ENCODE results near the gene TBL3. TPM values are rescaled to one million over a fixed set of nuclear protein-coding genes. Genes with fewer than 3 reads are reported as not detected.

TBL3 gene
- total RNA-seq, 1 donor from 2014 or later = 46.1 TPM

GRCh38 chr16:1965396-1966001 lies 6.4 kb upstream of the TBL3 start:
- DNase-seq = no peak

DNA sequence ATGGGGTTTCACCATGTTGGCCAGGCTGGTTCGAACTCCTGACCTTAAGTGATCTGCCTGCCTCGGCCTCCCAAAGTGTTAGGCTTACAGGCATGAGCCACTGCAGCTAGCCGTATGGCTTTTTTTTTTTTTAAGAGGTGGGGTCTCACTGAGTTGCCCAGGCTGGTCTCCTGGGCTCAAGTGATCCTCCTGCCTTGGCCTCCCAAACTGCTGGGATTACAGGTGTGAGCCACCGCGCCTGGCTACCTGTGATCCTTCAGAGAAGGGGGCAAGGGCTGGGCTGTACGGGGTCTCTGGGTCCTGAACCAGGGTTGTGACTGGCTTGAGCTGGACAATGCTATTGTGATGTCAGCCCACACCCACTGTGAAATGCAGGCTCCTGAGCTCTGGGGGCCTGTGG lies 5.4 kb upstream of the TBL3 start, which contains the start of gene RNF151:
TSS of gene RNF151 (plus strand) at position 397 of the 400 bp plus-strand sequence. CDS start 26 bp downstream, outside the sequence.
- DNase-seq = no peak

DNA sequence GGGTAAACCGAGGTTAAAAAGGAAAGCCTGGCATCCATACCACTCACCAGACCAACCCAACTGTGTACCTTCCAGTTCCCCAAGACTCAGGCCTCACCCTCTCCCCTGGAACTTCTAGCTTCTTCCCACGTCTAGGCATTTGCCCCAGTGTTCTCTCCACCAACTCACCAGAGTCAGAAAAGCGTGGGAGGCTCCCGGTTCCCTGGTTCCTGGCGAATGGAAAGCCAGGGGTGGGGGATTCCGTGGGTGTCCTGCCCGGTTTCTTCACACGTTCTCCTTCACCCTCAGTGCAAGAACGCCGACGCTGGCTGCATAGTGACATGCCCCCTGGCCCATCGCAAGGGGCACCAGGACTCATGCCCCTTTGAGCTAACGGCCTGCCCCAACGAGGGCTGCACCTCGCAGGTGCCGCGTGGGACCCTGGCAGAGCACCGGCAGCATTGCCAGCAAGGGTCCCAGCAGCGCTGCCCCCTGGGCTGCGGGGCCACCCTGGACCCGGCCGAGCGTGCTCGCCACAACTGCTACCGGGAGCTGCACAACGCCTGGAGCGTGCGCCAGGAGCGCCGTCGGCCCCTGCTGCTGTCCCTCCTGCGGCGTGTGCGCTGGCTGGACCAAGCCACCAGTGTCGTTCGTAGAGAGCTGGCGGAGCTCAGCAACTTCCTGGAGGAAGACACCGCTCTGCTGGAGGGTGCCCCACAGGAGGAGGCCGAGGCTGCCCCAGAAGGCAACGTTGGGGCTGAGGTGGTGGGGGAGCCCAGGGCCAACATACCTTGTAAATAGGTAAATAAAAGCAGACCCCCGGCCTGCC lies 3.5 kb upstream of the TBL3 start:
- DNase-seq = no peak

- DNase-seq = no peak
Measured at GRCh38 chr16:1972490-1972877, 631 bp downstream of the TBL3 start.

DNA sequence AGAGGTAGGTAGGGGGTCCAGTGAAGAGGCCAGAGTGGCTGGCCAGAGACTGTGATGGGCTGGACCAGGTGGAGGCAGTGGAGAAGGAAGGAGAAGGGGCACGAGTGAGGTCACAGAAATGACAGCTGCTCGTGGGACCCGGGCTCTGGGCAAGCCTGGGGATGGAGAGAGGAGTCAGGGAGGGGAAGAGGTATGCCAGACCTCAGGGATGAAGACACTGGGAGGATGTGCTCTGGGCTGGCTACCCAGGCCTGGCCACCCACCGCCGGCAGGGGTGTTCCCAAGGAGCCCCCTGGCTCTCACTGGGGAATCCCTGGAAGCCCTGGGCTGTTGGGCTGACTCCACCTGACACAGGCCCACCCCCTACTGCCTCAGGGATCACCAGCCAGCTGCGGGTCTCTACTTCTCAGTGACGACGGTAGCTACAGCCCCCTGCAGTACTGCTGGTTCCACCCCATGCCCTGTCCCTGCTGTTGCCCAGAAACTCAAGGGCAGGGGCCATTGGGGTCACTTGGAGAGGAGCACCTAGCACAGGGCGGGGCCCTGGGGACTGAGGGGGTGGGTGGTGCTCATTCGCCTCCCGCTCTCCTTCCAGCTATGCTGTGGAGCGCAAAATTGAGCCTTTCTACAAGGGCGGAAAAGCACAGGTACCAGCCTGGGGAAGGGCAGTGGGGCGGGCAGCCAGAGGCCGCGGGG lies 1.8 kb downstream of the TBL3 start:
- no peak for DNase-seq

- no peak for DNase-seq
Measured at GRCh38 chr16:1974157-1975070, 2.6 kb downstream of the TBL3 start.

- DNase-seq = no peak
Measured at GRCh38 chr16:1975432-1976215, 3.8 kb downstream of the TBL3 start.

DNA sequence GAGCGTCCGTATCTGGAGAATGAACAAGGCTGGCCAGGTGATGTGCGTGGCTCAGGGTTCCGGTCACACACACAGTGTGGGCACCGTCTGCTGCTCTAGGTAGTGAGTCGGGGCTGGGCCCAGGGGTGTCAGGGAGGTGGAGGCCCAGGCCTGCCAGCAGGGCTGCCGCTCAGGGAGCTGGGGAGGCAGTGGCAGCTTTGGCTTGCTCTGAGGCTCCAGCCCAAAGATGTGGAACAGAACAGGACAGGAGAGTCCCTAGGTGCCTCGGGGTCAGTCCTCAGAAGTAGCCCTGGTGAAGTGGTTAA lies 4.3 kb downstream of the TBL3 start:
- no peak for DNase-seq

GRCh38 chr16:1976951-1977874 lies 5.4 kb downstream of the TBL3 start:
- no peak for DNase-seq

DNA sequence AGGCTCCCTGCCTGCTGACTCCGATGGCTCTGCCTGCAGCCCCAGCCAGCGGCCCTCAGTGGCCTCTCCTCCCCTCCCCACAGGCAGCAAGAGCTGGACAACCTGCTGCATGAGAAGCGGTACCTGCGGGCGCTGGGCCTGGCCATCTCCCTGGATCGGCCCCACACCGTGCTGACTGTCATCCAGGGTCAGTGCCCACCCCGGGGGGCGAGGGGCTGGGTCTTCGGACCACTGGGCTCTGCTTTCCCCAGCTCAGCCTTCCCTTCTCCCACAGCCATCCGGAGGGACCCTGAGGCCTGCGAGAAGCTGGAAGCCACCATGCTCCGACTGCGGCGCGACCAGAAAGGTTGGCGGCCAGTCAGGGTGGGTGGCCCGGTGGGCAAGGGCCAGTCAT lies 6.0 kb downstream of the TBL3 start:
- no peak for DNase-seq

GRCh38 chr16:1978476-1979120 lies 6.7 kb downstream of the TBL3 start:
- DNase-seq = no peak

GRCh38 chr16:1979271-1980029 lies 7.6 kb downstream of the TBL3 start:
- no peak for DNase-seq

DNA sequence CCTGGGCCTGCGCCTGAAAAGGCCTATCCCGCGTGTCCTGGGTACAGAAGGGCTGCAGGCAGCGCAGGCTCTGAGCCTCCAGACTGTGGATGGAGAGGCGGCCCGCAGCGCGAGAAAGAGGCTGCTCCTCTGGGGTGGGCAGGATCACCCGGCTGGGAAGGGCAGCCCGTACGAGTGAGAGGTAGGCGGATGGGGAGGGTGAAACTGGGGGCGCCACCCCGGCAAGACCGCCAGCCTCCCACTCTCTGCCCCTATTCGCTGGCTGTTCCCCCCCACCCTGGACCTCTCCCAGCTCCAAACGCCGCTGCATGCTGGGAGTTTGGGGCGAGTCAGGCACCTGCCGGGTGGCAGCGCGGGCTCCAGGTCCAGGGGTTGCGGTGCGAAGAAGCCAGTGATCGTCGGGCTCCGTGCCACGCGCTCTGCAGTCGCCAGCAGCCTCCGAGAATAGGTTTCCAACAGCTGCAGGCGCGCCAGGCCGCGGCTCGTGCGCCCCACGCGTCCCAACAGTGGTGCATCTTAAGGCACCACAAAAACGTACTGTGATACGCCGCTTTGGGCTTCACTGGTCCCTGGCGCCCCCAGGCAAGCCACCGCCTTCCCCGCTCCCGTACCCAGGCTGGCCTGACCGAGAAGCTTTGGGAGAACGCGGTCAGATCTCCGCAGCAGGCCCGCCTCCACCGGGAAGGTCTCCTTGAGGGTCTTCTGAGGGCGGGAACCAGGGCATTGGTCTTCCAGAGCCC lies 8.3 kb downstream of the TBL3 start:
- no peak for DNase-seq

DNA sequence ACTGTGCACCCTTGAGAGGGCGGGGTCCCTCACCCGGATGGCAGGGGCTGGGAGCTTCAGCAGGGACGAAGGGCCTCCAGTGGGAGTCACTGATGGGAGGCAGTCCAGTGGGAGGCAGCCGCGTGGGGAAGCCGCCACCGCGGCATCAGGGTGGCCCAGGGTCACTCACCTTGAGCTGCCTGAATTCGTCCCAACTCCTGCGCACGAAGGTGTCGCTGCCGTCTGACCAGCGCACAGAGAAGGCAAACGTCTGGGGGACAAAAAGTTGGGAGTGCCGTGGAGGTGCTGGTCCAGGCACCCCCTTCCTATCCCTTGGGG lies 8.9 kb downstream of the TBL3 start:
- no peak for DNase-seq

DNA sequence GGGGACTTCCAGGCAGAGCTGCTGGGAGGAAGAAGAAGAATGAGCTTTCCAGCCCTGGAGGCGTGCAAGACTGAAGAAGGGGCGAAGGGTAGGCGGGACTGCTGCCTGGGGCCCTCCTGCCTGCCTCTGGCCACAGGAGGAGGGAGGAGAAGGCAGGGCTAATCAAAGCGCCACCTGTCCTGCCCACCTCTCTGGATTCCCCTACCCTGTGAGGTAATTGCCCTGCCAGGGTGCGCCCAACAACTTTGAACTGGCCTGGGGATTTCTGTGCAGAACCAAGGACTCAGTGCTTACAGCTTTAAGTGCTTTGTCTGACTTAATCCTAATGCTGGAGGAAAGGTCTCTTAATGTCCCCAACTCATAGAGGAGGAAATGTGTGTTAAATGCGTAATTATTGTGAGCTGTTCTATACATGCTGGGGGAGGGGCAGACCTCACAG lies 9.6 kb downstream of the TBL3 start, which contains the start of gene NOXO1:
TSS of gene NOXO1 (minus strand) at position 72 of the 439 bp plus-strand sequence. CDS start 290 bp downstream, outside the sequence.
- DNase-seq = no peak

GRCh38 chr16:1982013-1982433 lies 10.2 kb downstream of the TBL3 start:
- no peak for DNase-seq

GRCh38 chr16:1982991-1983543 lies 11.2 kb downstream of the TBL3 start:
- no peak for DNase-seq
